KMS-11 (cell line): ENCODE measurements around the gene BTNL3.

Experiments used
- H2AFZ ChIP-seq: fragments of 200-600 bp; sonication (generic); 2 replicates; pipeline ENCODE4 v1.6.1; 2016; ENCODE audit warnings: antibody characterized with exemption, mixed run types, low read depth
- H3K27ac ChIP-seq: fragments of 200-600 bp; sonication (generic); 2 replicates; pipeline ENCODE4 v1.6.1; 2016; ENCODE audit warnings: mild to moderate bottlenecking, mixed run types
- H3K27me3 ChIP-seq: fragments of 200-600 bp; sonication (generic); 2 replicates; pipeline ENCODE4 v1.6.1; 2017; ENCODE audit warnings: mild to moderate bottlenecking, low read depth, mixed run types, moderate library complexity; ENCODE audit not compliant: insufficient read depth
- H3K36me3 ChIP-seq: fragments of 200-600 bp; sonication (generic); 2 replicates; pipeline ENCODE4 v1.6.1; 2017; ENCODE audit warnings: mild to moderate bottlenecking, mixed run types; ENCODE audit not compliant: insufficient read depth
- H3K4me1 ChIP-seq: fragments of 200-600 bp; sonication (generic); 2 replicates; pipeline ENCODE4 v1.6.1; 2016; ENCODE audit warnings: mild to moderate bottlenecking, low read depth, mixed run types; ENCODE audit not compliant: poor library complexity, severe bottlenecking
- H3K4me2 ChIP-seq: fragments of 200-600 bp; sonication (generic); 2 replicates; pipeline ENCODE4 v1.7.0; 2016; ENCODE audit warnings: mild to moderate bottlenecking, mixed run types
- H3K4me3 ChIP-seq: fragments of 200-600 bp; sonication (generic); IDR thresholded peaks from 2 replicates; pipeline ENCODE4 v1.6.1; 2017; ENCODE audit warnings: low read depth, low read length, mixed read lengths; ENCODE audit not compliant: insufficient read depth
- H3K79me2 ChIP-seq: fragments of 200-600 bp; sonication (generic); 2 replicates; pipeline ENCODE4 v1.6.1; 2016; ENCODE audit warnings: low read depth, mixed run types; ENCODE audit not compliant: insufficient read depth
- H3K9ac ChIP-seq: fragments of 200-600 bp; sonication (generic); 2 replicates; pipeline ENCODE4 v1.6.1; 2016; ENCODE audit warnings: mild to moderate bottlenecking, mixed run types
- H4K20me1 ChIP-seq: fragments of 200-600 bp; sonication (generic); 2 replicates; pipeline ENCODE4 v1.6.1; 2016; ENCODE audit warnings: mild to moderate bottlenecking, mixed run types; ENCODE audit not compliant: insufficient read depth
- TF ChIP-seq, protein P1 (sequence below): fragments of 200-600 bp; sonication (generic); conservative IDR thresholded peaks from 2 replicates; pipeline ENCODE4 v1.6.1; 2017; ENCODE audit warnings: low read depth, mild to moderate bottlenecking, antibody characterized with exemption, low read length, moderate library complexity, mixed read lengths

BTNL3 gene

DNA sequence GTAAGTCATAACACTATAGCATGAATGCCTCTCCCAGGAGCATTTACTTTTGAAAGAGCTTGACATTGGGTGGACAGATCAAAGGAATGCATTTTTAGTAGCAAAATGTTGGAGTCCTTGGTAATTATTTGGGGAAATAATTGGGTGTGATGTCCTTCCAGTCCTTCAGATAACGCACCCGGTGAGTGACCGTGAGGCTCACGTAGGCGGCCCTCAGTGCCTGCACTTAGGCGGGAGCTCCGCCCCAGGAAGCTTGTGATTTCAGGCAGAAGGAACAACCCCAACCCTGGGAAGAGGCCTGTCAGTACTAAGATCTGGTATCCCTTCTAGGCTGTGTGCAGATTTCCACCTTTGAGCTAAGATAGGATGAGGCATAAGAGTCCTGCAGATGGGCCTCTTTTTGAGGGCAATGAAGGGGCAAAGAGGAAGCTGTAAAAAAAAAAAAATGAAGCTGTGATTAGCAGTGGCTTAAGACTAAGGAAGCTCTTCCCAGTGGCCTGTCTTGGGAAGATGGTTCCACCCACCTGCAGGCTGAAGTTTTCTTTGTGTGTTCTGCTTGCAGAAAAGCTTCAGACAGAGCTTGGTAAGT, 66.3 kb downstream of the BTNL3 start:
- no peak overlapping the region for H3K4me3 ChIP-seq
- no peaks in the 10 kb centered on the region for H4K20me1 ChIP-seq
- H3K27me3 ChIP-seq: no peaks in the 10 kb centered on the region
- no peak overlapping the region for H3K27ac ChIP-seq
- no peak overlapping the region for H2AFZ ChIP-seq
- H3K9ac ChIP-seq: no peak overlapping the region
- TF ChIP-seq, protein P1, sequence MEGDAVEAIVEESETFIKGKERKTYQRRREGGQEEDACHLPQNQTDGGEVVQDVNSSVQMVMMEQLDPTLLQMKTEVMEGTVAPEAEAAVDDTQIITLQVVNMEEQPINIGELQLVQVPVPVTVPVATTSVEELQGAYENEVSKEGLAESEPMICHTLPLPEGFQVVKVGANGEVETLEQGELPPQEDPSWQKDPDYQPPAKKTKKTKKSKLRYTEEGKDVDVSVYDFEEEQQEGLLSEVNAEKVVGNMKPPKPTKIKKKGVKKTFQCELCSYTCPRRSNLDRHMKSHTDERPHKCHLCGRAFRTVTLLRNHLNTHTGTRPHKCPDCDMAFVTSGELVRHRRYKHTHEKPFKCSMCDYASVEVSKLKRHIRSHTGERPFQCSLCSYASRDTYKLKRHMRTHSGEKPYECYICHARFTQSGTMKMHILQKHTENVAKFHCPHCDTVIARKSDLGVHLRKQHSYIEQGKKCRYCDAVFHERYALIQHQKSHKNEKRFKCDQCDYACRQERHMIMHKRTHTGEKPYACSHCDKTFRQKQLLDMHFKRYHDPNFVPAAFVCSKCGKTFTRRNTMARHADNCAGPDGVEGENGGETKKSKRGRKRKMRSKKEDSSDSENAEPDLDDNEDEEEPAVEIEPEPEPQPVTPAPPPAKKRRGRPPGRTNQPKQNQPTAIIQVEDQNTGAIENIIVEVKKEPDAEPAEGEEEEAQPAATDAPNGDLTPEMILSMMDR: no peak
- no peaks in the 10 kb centered on the region for H3K36me3 ChIP-seq
- H3K4me1 ChIP-seq: no peaks in the 10 kb centered on the region
- no peak overlapping the region for H3K4me2 ChIP-seq
- H3K79me2 ChIP-seq: no peaks in the 10 kb centered on the region
